ENCODE results near the gene EXOC6B.
"Not testable (repeated sequence)": the region's sequence is repeated elsewhere in the genome, so short reads cannot be mapped to it uniquely, and the experiment has no call there.

The EXOC6B gene

GRCh38 chr2:72423756-72424155 is 402.1 kb downstream of the EXOC6B start:
- ATAC-seq (replicated peaks) = no peak
- H3K27me3 Mint-ChIP-seq = no peaks in the 10 kb centered on the region
- H3K4me3 Mint-ChIP-seq = no peak overlapping the region
- no peak overlapping the region for H3K27ac Mint-ChIP-seq
- H3K9me3 Mint-ChIP-seq = peaks cover 12 to 16% of the 10 kb centered on the region in 2 donors
- peaks cover 14 to 29% of the 10 kb centered on the region in 2 donors for H3K36me3 Mint-ChIP-seq
- no peaks in the 10 kb centered on the region for H3K4me1 Mint-ChIP-seq
- DNase-seq = no peak

GRCh38 chr2:72421771-72422379 is 404.0 kb downstream of the EXOC6B start:
- H3K27ac Mint-ChIP-seq; ATAC-seq (replicated peaks); H3K27me3 Mint-ChIP-seq; H3K4me3 Mint-ChIP-seq; DNase-seq; H3K4me1 Mint-ChIP-seq: not testable (repeated sequence)
- Mint-ChIP-seq H3K9me3 (peaks cover 8 to 16% of the 10 kb centered on the region in 2 donors), H3K36me3 (peaks cover 11 to 22% of the 10 kb centered on the region in 2 donors)

- Mint-ChIP-seq H3K4me3 (no peak overlapping the region), H3K4me1 (no peaks in the 10 kb centered on the region), H3K9me3 (peaks cover 9 to 13% of the 10 kb centered on the region in 2 donors), H3K36me3 (peaks cover 0 to 10% of the 10 kb centered on the region in 2 donors), H3K27ac (no peak overlapping the region), H3K27me3 (no peaks in the 10 kb centered on the region)
- ATAC-seq (replicated peaks) (no peak), DNase-seq (no peak)
These were observed 409.9 kb downstream of the EXOC6B start for GRCh38 chr2:72415781-72416475.

GRCh38 chr2:72415241-72415661 is 410.6 kb downstream of the EXOC6B start:
- Mint-ChIP-seq H3K36me3 (peaks cover 0 to 3% of the 10 kb centered on the region in 2 donors), H3K27ac (no peak overlapping the region), H3K9me3 (peaks cover 9% of the 10 kb centered on the region in 2 donors), H3K4me1 (no peaks in the 10 kb centered on the region), H3K4me3 (no peak overlapping the region), H3K27me3 (no peaks in the 10 kb centered on the region)
- ATAC-seq (replicated peaks) (no peak), DNase-seq (no peak)

GRCh38 chr2:72414137-72414760 is 411.6 kb downstream of the EXOC6B start:
- H3K4me1 Mint-ChIP-seq = no peaks in the 10 kb centered on the region
- no peak overlapping the region for H3K27ac Mint-ChIP-seq
- DNase-seq (no peak), ATAC-seq (replicated peaks) (no peak)
- H3K4me3 Mint-ChIP-seq = no peak overlapping the region
- no peaks in the 10 kb centered on the region for H3K36me3 Mint-ChIP-seq
- no peaks in the 10 kb centered on the region for H3K27me3 Mint-ChIP-seq
- H3K9me3 Mint-ChIP-seq = peaks cover 4% of the 10 kb centered on the region in 2 donors

GRCh38 chr2:72413716-72414115 is 412.1 kb downstream of the EXOC6B start:
- ATAC-seq (replicated peaks) = no peak
- no peak overlapping the region for H3K27ac Mint-ChIP-seq

GRCh38 chr2:72412214-72412613 is 413.6 kb downstream of the EXOC6B start:
- Mint-ChIP-seq H3K36me3 (no peaks in the 10 kb centered on the region), H3K4me1 (no peaks in the 10 kb centered on the region), H3K27ac (no peak overlapping the region), H3K4me3 (no peak overlapping the region), H3K27me3 (no peaks in the 10 kb centered on the region), H3K9me3 (peaks cover 4% of the 10 kb centered on the region in 2 donors)
- DNase-seq (no peak), ATAC-seq (replicated peaks) (no peak)

More at GRCh38 chr2:72413716-72414115, 412.1 kb downstream of the EXOC6B start:
- Mint-ChIP-seq H3K4me3 (no peak overlapping the region), H3K36me3 (no peaks in the 10 kb centered on the region), H3K9me3 (peaks cover 4% of the 10 kb centered on the region in 2 donors), H3K27me3 (no peaks in the 10 kb centered on the region), H3K4me1 (no peaks in the 10 kb centered on the region)
- DNase-seq = no peak

GRCh38 chr2:72399879-72400278 is 426.0 kb downstream of the EXOC6B start:
- Mint-ChIP-seq H3K4me3 (no peak overlapping the region), H3K4me1 (no peaks in the 10 kb centered on the region), H3K27ac (no peak overlapping the region), H3K36me3 (peaks cover 3 to 4% of the 10 kb centered on the region in 2 donors), H3K9me3 (peaks cover 9 to 15% of the 10 kb centered on the region in 2 donors), H3K27me3 (no peaks in the 10 kb centered on the region)
- no peak for ATAC-seq (replicated peaks)
- DNase-seq = no peak

- Mint-ChIP-seq H3K36me3 (peaks cover 5% of the 10 kb centered on the region in 2 donors), H3K27ac (no peak overlapping the region), H3K4me3 (no peak overlapping the region), H3K4me1 (no peaks in the 10 kb centered on the region), H3K9me3 (peaks cover 7 to 11% of the 10 kb centered on the region in 2 donors), H3K27me3 (no peaks in the 10 kb centered on the region)
- no peak for DNase-seq
- ATAC-seq (replicated peaks) = no peak
These were observed 430.7 kb downstream of the EXOC6B start for GRCh38 chr2:72395096-72395495.

- Mint-ChIP-seq H3K4me1 (no peaks in the 10 kb centered on the region), H3K36me3 (peaks cover 5 to 7% of the 10 kb centered on the region in 2 donors)
These were observed 431.2 kb downstream of the EXOC6B start for GRCh38 chr2:72394541-72395070.

GRCh38 chr2:72389447-72389846 is 436.4 kb downstream of the EXOC6B start:
- no peak for DNase-seq
- peaks cover 16 to 22% of the 10 kb centered on the region in 2 donors for H3K9me3 Mint-ChIP-seq

More at GRCh38 chr2:72394541-72395070, 431.2 kb downstream of the EXOC6B start:
- H3K9me3 Mint-ChIP-seq = peaks cover 8 to 9% of the 10 kb centered on the region in 2 donors
- H3K27ac Mint-ChIP-seq = no peak overlapping the region
- ATAC-seq (replicated peaks) = no peak
- no peak for DNase-seq
- no peaks in the 10 kb centered on the region for H3K27me3 Mint-ChIP-seq
- H3K4me3 Mint-ChIP-seq = no peak overlapping the region

GRCh38 chr2:72388263-72388662 is 437.6 kb downstream of the EXOC6B start:
- Mint-ChIP-seq H3K4me3 (no peak overlapping the region), H3K27me3 (no peaks in the 10 kb centered on the region), H3K27ac (no peak overlapping the region), H3K4me1 (no peaks in the 10 kb centered on the region), H3K9me3 (peaks cover 21 to 22% of the 10 kb centered on the region in 2 donors), H3K36me3 (peaks cover 6 to 11% of the 10 kb centered on the region in 2 donors)
- no peak for DNase-seq
- ATAC-seq (replicated peaks) = no peak

More at GRCh38 chr2:72389447-72389846, 436.4 kb downstream of the EXOC6B start:
- peaks cover 5 to 11% of the 10 kb centered on the region in 2 donors for H3K36me3 Mint-ChIP-seq
- no peaks in the 10 kb centered on the region for H3K27me3 Mint-ChIP-seq
- no peak overlapping the region for H3K4me3 Mint-ChIP-seq
- no peaks in the 10 kb centered on the region for H3K4me1 Mint-ChIP-seq
- H3K27ac Mint-ChIP-seq = no peak overlapping the region
- no peak for ATAC-seq (replicated peaks)

- H3K27ac Mint-ChIP-seq = no peak overlapping the region
- no peak overlapping the region for H3K4me3 Mint-ChIP-seq
- H3K36me3 Mint-ChIP-seq = peaks cover 2 to 7% of the 10 kb centered on the region in 2 donors
- peaks cover 22 to 26% of the 10 kb centered on the region in 2 donors for H3K9me3 Mint-ChIP-seq
- no peaks in the 10 kb centered on the region for H3K27me3 Mint-ChIP-seq
- no peak for ATAC-seq (replicated peaks)
- no peaks in the 10 kb centered on the region for H3K4me1 Mint-ChIP-seq
- DNase-seq = no peak
These were observed 439.5 kb downstream of the EXOC6B start for GRCh38 chr2:72386288-72386687.

- no peaks in the 10 kb centered on the region for H3K4me1 Mint-ChIP-seq
- no peak overlapping the region for H3K27ac Mint-ChIP-seq
- peaks cover 7 to 12% of the 10 kb centered on the region in 2 donors for H3K9me3 Mint-ChIP-seq
- H3K36me3 Mint-ChIP-seq = peaks cover 12 to 24% of the 10 kb centered on the region in 2 donors
- H3K27me3 Mint-ChIP-seq = no peaks in the 10 kb centered on the region
- ATAC-seq (replicated peaks) = no peak
- no peak overlapping the region for H3K4me3 Mint-ChIP-seq
- DNase-seq = no peak
These were observed 447.0 kb downstream of the EXOC6B start for GRCh38 chr2:72378753-72379348.
